Superior temporal gyrus (tissue), 1 donor: ENCODE data around the gene AKAP13.

ENCODE experiments used
- DNase-seq: peaks from one replicate; pipeline ENCODE4 v3.0.0-alpha.2; 2016; ENCODE audit errors: extremely low spot score

The AKAP13 gene

GRCh38 chr15:85536341-85536740, 155.9 kb downstream of the AKAP13 start:
- DNase-seq, result no peak

GRCh38 chr15:85539491-85539890, 159.1 kb downstream of the AKAP13 start:
- no peak for DNase-seq

- DNase-seq, result no peak
Observed at GRCh38 chr15:85540085-85540797, 159.8 kb downstream of the AKAP13 start.

GRCh38 chr15:85541744-85542143, 161.3 kb downstream of the AKAP13 start:
- DNase-seq, result no peak

- no peak for DNase-seq
Observed at GRCh38 chr15:85542488-85542887, 162.1 kb downstream of the AKAP13 start.

GRCh38 chr15:85542895-85543331, 162.5 kb downstream of the AKAP13 start:
- no peak for DNase-seq

- DNase-seq, result no peak
Observed at GRCh38 chr15:85543741-85544155, 163.3 kb downstream of the AKAP13 start.

GRCh38 chr15:85545185-85545584, 164.8 kb downstream of the AKAP13 start:
- DNase-seq, result peak; percentile 31

- no peak for DNase-seq
Observed at GRCh38 chr15:85545752-85546151, 165.3 kb downstream of the AKAP13 start.

- DNase-seq, result no peak
Observed at GRCh38 chr15:85547386-85547785, 167.0 kb downstream of the AKAP13 start.

- DNase-seq, result no peak
Observed at GRCh38 chr15:85550283-85550682, 169.9 kb downstream of the AKAP13 start.

GRCh38 chr15:85551221-85551832, 170.9 kb downstream of the AKAP13 start:
- no peak for DNase-seq

GRCh38 chr15:85554852-85555521, 174.6 kb downstream of the AKAP13 start:
- no peak for DNase-seq

- no peak for DNase-seq
Observed at GRCh38 chr15:85555875-85556617, 175.6 kb downstream of the AKAP13 start.

- no peak for DNase-seq
Observed at GRCh38 chr15:85556618-85556895, 176.2 kb downstream of the AKAP13 start.

GRCh38 chr15:85557385-85557784, 177.0 kb downstream of the AKAP13 start:
- no peak for DNase-seq

- DNase-seq, result no peak
Observed at GRCh38 chr15:85558848-85559247, 178.4 kb downstream of the AKAP13 start.

GRCh38 chr15:85559530-85559929, 179.1 kb downstream of the AKAP13 start:
- no peak for DNase-seq

- DNase-seq, result no peak
Observed at GRCh38 chr15:85562824-85563223, 182.4 kb downstream of the AKAP13 start.

GRCh38 chr15:85563328-85563727, 182.9 kb downstream of the AKAP13 start:
- no peak for DNase-seq

GRCh38 chr15:85563731-85564130, 183.3 kb downstream of the AKAP13 start:
- no peak for DNase-seq

- DNase-seq, result no peak
Observed at GRCh38 chr15:85564686-85565085, 184.3 kb downstream of the AKAP13 start.
